Kidney (tissue), 14 donors: ENCODE data around the gene CCDC89. TPM values are rescaled to one million over a fixed set of nuclear protein-coding genes. Genes with fewer than 3 reads are reported as not detected.

Experiments
- DNase-seq, 5 donors: peaks; one replicate each; pipeline ENCODE4 v3.0.0-alpha.2; 2013 to 2020
- FAIRE-seq: peaks from 2 replicates; lab custom pipeline; 2012; peaks lifted over from hg19 to GRCh38; lab: Jason Lieb, UNC
- H3K27ac ChIP-seq, 2 donors: one replicate each; pipeline ENCODE4 v1.7.0; 2013; ENCODE audit warnings: low read depth in 2 of 2, low read length in 2 of 2, inconsistent platforms in 1 of 2
- H3K27me3 ChIP-seq: one replicate; pipeline ENCODE4 v1.7.1; 2013; ENCODE audit warnings: low read length, inconsistent platforms; ENCODE audit not compliant: control insufficient read depth, insufficient read depth
- H3K36me3 ChIP-seq, 3 donors: one replicate each; pipeline versions ENCODE4 v1.7.0 to v1.7.1; 2013; ENCODE audit warnings: low read length in 3 of 3, control low read depth in 1 of 3, inconsistent platforms in 1 of 3; ENCODE audit not compliant: insufficient read depth in 3 of 3, control insufficient read depth in 2 of 3
- H3K4me1 ChIP-seq, 3 donors: one replicate each; pipeline versions ENCODE4 v1.7.0 to v1.7.1; 2013; ENCODE audit warnings: low read length in 3 of 3, inconsistent platforms in 1 of 3, low read depth in 1 of 3; ENCODE audit not compliant: control insufficient read depth in 2 of 3, insufficient read depth in 2 of 3
- H3K4me3 ChIP-seq, 3 donors: one replicate each; pipeline versions ENCODE4 v1.7.0 to v1.8.1; 2013; ENCODE audit warnings: low read length in 3 of 3, control low read depth in 1 of 3, inconsistent platforms in 1 of 3
- H3K9ac ChIP-seq, 3 donors: one replicate each; pipeline versions ENCODE4 v1.7.0 to v1.7.1; 2013; ENCODE audit warnings: low read length in 3 of 3, control low read depth in 1 of 3, inconsistent platforms in 1 of 3
- H3K9me3 ChIP-seq, 3 donors: one replicate each; pipeline versions ENCODE4 v1.7.0 to v1.7.1; 2013; ENCODE audit warnings: low read length in 3 of 3, control low read depth in 1 of 3, inconsistent platforms in 1 of 3; ENCODE audit not compliant: control insufficient read depth in 2 of 3, insufficient read depth in 1 of 3
- CTCF ChIP-seq: IDR thresholded peaks from 3 replicates; pipeline ENCODE4 v1.5.1; 2012; ENCODE audit warnings: mild to moderate bottlenecking, moderate library complexity, borderline replicate concordance; ENCODE audit not compliant: insufficient read depth; ENCODE audit errors: extremely low read depth
- intact Hi-C: fragments of 100-400 bp; cut with DNase I; formaldehyde crosslinking; loops from one replicate; pipeline ENCODE4 v1.11.1; 2022
- polyA plus RNA-seq: library from polyadenylated mRNA; stranded (reverse); fragments of 350-450 nt; fragmentation: Illumina TruSeq; extraction: RNeasy Lipid Tissue Mini Kit (QIAGEN cat#74804); gene quantifications from one replicate; pipeline ENCODE4 v1.2.3, GENCODE V29; 2014; ENCODE audit warnings: low read depth, low replicate concordance; ENCODE audit not compliant: insufficient read depth
- total RNA-seq: library from RNA; stranded (reverse); fragmentation: NEBNext Ultra II Directional; extraction: Animal tissue kit (Norgen Biotek cat#: 25700); gene quantifications from one replicate; pipeline ENCODE4 v1.2.1, GENCODE V29; 2021
- donor health status: control.
- donor health status: control.
- donor health status: control.
- donor health status: control.
- donor health status: control.
- donor health status: DM: yes; HTN: yes; CAD: no.
- donor health status: Normal renal cell carcinoma (clear cell type).

CCDC89 gene
- total and polyA plus RNA-seq, 2 donors from 2014 or later, result 2.7 to 3.7 TPM

- H3K36me3 ChIP-seq, result peaks cover 0 to 4% (median 0%) of the 10 kb centered on the region in 3 donors
- no peak overlapping the region for H3K27ac ChIP-seq
- no peak overlapping the region for H3K4me3 ChIP-seq
- no peaks in the 10 kb centered on the region for H3K9me3 ChIP-seq
- TF ChIP-seq CTCF, result no peak
- intact Hi-C loops, result no loop called here
- H3K4me1 ChIP-seq, result no peaks in the 10 kb centered on the region
- no peak overlapping the region for H3K9ac ChIP-seq
- no peak for FAIRE-seq
- H3K27me3 ChIP-seq, result no peaks in the 10 kb centered on the region
- no peak for DNase-seq
Measured at GRCh38 chr11:85721191-85721590, 35.2 kb upstream of the CCDC89 start.

- FAIRE-seq, result no peak
- H3K9me3 ChIP-seq, result no peaks in the 10 kb centered on the region
- no peaks in the 10 kb centered on the region for H3K4me1 ChIP-seq
- TF ChIP-seq CTCF, result no peak
- peaks cover 0 to 4% (median 0%) of the 10 kb centered on the region in 3 donors for H3K36me3 ChIP-seq
- H3K27me3 ChIP-seq, result no peaks in the 10 kb centered on the region
- intact Hi-C loops, result no loop called here
- no peak overlapping the region for H3K27ac ChIP-seq
- peak in 2 of 5 donors; percentile 72 to 82 for DNase-seq
- H3K9ac ChIP-seq, result no peak overlapping the region
- H3K4me3 ChIP-seq, result peak overlapping the region in 1 of 3 donors; percentile 19
Measured at GRCh38 chr11:85718991-85719807, 33.2 kb upstream of the CCDC89 start.

DNA sequence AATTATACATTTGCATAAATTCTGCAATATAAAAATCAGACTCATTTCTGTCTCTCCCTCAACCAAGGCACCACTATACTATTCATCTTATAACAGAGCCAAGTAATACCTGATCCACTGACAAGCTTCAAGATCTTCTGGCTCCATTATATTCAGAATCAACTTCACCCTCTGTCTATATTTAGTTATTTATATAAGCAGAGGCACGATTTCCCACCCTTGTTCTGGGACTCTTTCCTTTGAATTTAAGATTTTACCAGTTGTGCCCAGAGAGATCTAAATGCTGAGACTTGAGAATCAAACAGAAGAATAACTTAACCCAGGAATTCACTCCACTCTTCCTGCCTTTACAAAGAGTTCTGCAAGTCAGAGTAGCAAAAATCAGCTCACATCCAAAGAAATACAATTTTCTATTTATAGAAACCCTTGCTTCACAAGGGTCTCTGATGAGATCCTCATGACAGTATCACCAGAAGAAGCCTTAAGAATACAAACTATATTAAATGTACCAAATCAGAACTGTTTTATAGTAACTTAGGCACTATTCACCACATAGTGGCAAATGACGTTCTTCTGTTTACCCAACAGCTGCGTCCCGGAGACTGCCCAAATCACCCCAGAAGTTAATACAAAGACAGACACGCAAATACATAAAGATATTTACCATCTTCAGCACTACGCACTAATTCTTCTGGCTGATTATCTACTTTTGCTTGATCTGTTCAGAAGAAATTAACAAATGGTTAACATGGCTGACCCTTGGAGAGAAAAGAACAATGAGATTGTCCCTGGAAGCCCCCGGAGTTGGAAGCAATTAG, 32.3 kb upstream of the CCDC89 start:
- peak overlapping the region in 1 of 3 donors; percentile 19 for H3K4me3 ChIP-seq
- no peaks in the 10 kb centered on the region for H3K27me3 ChIP-seq
- H3K36me3 ChIP-seq, result peaks cover 0 to 4% (median 0%) of the 10 kb centered on the region in 3 donors
- H3K4me1 ChIP-seq, result no peaks in the 10 kb centered on the region
- DNase-seq (no peak), FAIRE-seq (no peak)
- H3K27ac ChIP-seq, result no peak overlapping the region
- no peaks in the 10 kb centered on the region for H3K9me3 ChIP-seq
- no peak for TF ChIP-seq CTCF
- intact Hi-C loops, result no loop called here
- no peak overlapping the region for H3K9ac ChIP-seq
